Upper lobe of left lung (tissue), 6 donors: ENCODE measurements around the gene BIRC6. TPM values are rescaled to one million over a fixed set of nuclear protein-coding genes. Genes with fewer than 3 reads are reported as not detected.

Experiments used
- ATAC-seq, 2 donors: fragments of 200-7000 bp; cut with Tn5 transposase; one replicate each; pipeline ENCODE4 v1.9.1; 2022; ENCODE audit warnings: mild to moderate bottlenecking in 2 of 2, moderate library complexity in 2 of 2; ENCODE audit not compliant: low FRiP score in 2 of 2
- DNase-seq, 2 donors: peaks; one replicate each; pipeline ENCODE4 v3.0.0-alpha.2; 2019 to 2020
- H3K27ac ChIP-seq, 4 donors: fragments of 200-600 bp; sonication (generic); one replicate each; pipeline ENCODE4 v1.5.1; 2016 to 2019
- H3K27me3 ChIP-seq, 4 donors: fragments of 200-600 bp; sonication (generic); one replicate each; pipeline ENCODE4 v1.5.1; 2017 to 2019
- H3K36me3 ChIP-seq, 4 donors: fragments of 200-600 bp; sonication (generic); one replicate each; pipeline ENCODE4 v1.5.1; 2016 to 2019
- H3K4me1 ChIP-seq, 4 donors: fragments of 200-600 bp; sonication (generic); one replicate each; pipeline ENCODE4 v1.5.1; 2018 to 2019
- H3K4me3 ChIP-seq, 4 donors: fragments of 200-600 bp; sonication (generic); one replicate each; pipeline ENCODE4 v1.5.1; 2017 to 2019; ENCODE audit warnings: mild to moderate bottlenecking in 2 of 4, moderate library complexity in 1 of 4
- H3K9me3 ChIP-seq, 4 donors: fragments of 200-600 bp; sonication (generic); one replicate each; pipeline ENCODE4 v1.5.1; 2018 to 2019
- EP300 ChIP-seq, 4 donors: sonication (generic); formaldehyde crosslinking; IDR thresholded peaks; one replicate each; pipeline ENCODE4 v1.5.1; 2017; ENCODE audit warnings: antibody characterized with exemption in 4 of 4, control low read depth in 2 of 4
- POLR2A ChIP-seq, 4 donors: fragments of 450-650 bp; IDR thresholded peaks; one replicate each; pipeline ENCODE4 v1.5.1; 2016 to 2017; ENCODE audit warnings: antibody characterized with exemption in 4 of 4, mild to moderate bottlenecking in 2 of 4
- POLR2AphosphoS5 ChIP-seq, 2 donors: sonication (generic); formaldehyde crosslinking; IDR thresholded peaks; one replicate each; pipeline ENCODE4 v1.5.1; 2017; ENCODE audit warnings: antibody characterized with exemption in 2 of 2
- WGBS, 2 donors: methylation state at CpG; one replicate each; pipeline ENCODE4 v1.1.5; 2017 to 2018; 5-methylcytosine and 5-hydroxymethylcytosine counted together
- total RNA-seq, 6 donors: library from RNA; depleted of rRNA in 4 of 6; stranded (reverse); fragments of >200 nt in 4 of 6; gene quantifications; one replicate each; pipeline versions ENCODE4 v1.1.0 to v1.2.1, GENCODE V29; 2016 to 2021
- TF ChIP-seq, protein P1 (sequence below), 6 experiments: fragments of 450-650 bp in 4 of 6; fragments of 200-600 bp in 2 of 6; sonication (generic) in 2 of 6; IDR thresholded peaks; one replicate each; pipeline ENCODE4 v1.5.1; 2016 to 2019; ENCODE audit warnings: antibody characterized with exemption in 6 of 6
- donor health status: DM: no; HTN: no; CAD: no; lungs with moderate emphysema.
- donor health status: DM: no; HTN: yes; CAD: no; lungs with severe emphysema.

The BIRC6 gene
- total RNA-seq, 6 donors from 2014 or later: 60.4 to 198 (median 101) TPM

DNA sequence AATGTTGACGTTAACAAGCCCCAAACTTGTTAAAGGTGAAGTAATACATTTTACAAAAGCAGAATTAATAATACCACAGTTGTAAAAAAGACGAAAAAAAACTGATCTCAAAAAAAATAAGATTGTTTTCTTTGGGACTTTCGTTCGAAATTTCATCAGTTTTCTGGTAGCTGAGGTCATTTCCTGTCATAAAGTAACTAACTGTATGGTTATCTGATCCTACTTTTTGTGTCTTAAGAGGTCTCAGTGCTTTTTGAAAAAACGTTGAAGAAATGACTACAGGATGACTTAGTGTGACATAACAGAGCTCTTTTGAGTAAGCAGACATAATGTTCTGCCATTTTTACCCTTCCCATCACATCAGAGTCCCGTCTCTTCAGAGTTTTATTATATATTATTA lies 79.3 kb downstream of the BIRC6 start:
- DNase-seq: no peak
- no peak overlapping the region for H3K4me3 ChIP-seq
- no peak for ATAC-seq
- H3K9me3 ChIP-seq: no peaks in the 10 kb centered on the region
- peaks cover 5 to 80% (median 14%) of the 10 kb centered on the region in 4 donors for H3K36me3 ChIP-seq
- no peaks in the 10 kb centered on the region for H3K27me3 ChIP-seq
- H3K4me1 ChIP-seq: peaks cover 0 to 3% (median 0%) of the 10 kb centered on the region in 4 donors
- H3K27ac ChIP-seq: no peak overlapping the region
- TF ChIP-seq POLR2A (IDR thresholded peaks at IDR 0.05): no peak
- no peak for TF ChIP-seq POLR2AphosphoS5 (IDR thresholded peaks at IDR 0.05)
- TF ChIP-seq, protein P1, sequence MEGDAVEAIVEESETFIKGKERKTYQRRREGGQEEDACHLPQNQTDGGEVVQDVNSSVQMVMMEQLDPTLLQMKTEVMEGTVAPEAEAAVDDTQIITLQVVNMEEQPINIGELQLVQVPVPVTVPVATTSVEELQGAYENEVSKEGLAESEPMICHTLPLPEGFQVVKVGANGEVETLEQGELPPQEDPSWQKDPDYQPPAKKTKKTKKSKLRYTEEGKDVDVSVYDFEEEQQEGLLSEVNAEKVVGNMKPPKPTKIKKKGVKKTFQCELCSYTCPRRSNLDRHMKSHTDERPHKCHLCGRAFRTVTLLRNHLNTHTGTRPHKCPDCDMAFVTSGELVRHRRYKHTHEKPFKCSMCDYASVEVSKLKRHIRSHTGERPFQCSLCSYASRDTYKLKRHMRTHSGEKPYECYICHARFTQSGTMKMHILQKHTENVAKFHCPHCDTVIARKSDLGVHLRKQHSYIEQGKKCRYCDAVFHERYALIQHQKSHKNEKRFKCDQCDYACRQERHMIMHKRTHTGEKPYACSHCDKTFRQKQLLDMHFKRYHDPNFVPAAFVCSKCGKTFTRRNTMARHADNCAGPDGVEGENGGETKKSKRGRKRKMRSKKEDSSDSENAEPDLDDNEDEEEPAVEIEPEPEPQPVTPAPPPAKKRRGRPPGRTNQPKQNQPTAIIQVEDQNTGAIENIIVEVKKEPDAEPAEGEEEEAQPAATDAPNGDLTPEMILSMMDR (IDR thresholded peaks at IDR 0.05): no peak
- TF ChIP-seq EP300 (IDR thresholded peaks at IDR 0.05): no peak
- WGBS, 2 donors: 78 to 84% methylated on average over 6 of the region's 6 CpGs

DNA sequence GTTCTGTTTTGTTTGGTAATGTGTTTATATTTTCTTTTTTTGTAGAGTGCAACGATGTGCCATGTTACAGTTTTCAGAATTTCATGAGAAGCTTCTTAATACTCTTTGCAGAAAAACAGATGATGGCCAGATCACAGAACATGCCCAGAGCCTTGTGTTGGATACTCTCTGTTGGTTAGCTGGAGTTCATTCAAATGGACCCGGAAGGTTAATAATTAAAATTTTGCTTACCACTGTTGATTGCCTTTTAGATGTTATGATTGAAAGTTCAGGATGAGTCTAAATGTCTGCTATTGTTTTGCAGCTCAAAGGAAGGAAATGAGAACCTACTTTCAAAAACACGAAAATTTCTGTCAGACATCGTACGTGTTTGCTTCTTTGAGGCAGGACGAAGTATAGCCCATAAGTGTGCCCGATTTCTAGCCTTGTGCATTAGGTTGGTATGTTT lies 85.2 kb downstream of the BIRC6 start:
- Histone ChIP-seq H3K27me3 (no peaks in the 10 kb centered on the region), H3K4me1 (peaks cover 0 to 3% (median 0%) of the 10 kb centered on the region in 4 donors), H3K9me3 (no peaks in the 10 kb centered on the region), H3K36me3 (peaks cover 13 to 88% (median 35%) of the 10 kb centered on the region in 4 donors), H3K27ac (no peak overlapping the region), H3K4me3 (no peak overlapping the region)
- DNase-seq (no peak), ATAC-seq (no peak)
- no peak for TF ChIP-seq EP300 (IDR thresholded peaks at IDR 0.05)
- TF ChIP-seq, protein P1 (IDR thresholded peaks at IDR 0.05): no peak
- 67 to 77% methylated on average over 7 of the region's 7 CpGs for WGBS, 2 donors

DNA sequence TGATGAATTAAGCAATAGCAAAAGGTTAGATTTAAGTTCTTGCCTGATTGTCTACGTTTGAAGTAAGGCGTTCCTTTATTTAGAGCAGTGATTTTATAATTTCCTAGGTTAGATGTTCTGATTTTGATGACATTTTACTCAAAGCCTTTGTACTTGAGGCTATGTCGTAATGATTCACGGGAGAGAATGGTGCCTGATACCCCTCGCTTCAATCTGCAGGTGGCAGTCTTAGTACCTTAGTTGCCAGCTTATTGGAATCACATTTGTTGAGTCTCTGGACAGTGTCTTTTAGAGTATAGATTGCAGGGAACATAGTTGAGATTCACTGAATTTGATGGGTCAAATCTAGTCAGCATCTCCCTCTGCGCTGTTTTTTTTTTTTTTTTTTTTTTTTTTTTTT lies 89.5 kb downstream of the BIRC6 start:
- WGBS, 2 donors: 96% methylated on average over 6 of the region's 6 CpGs
- TF ChIP-seq EP300 (IDR thresholded peaks at IDR 0.05): no peak
- TF ChIP-seq, protein P1 (IDR thresholded peaks at IDR 0.05): no peak
- no peak for TF ChIP-seq POLR2A (IDR thresholded peaks at IDR 0.05)
- no peak for TF ChIP-seq POLR2AphosphoS5 (IDR thresholded peaks at IDR 0.05)
- Histone ChIP-seq H3K9me3 (no peaks in the 10 kb centered on the region), H3K27me3 (no peaks in the 10 kb centered on the region), H3K36me3 (peaks cover 11 to 75% (median 29%) of the 10 kb centered on the region in 4 donors), H3K27ac (no peak overlapping the region), H3K4me1 (no peaks in the 10 kb centered on the region), H3K4me3 (no peak overlapping the region)
- ATAC-seq: no peak
- no peak for DNase-seq

DNA sequence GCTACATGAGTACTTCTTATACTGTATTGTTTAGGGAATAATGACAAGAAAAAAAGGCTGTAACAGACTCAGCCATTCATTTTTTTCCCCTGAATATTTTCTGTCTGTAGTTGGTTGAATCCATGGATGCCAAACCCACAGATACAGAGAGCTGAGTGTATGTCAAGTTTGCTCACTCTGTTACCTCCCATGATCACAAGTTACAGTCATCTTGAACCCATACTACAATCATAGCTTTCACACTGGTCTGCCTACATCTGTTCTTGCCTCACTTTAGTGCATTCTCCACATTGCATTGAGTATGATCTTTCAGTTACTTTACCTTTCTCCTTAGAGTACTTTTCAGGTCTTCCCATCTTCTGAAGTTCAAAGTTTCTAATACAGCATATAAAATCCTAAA lies 94.0 kb downstream of the BIRC6 start:
- no peak for TF ChIP-seq POLR2A (IDR thresholded peaks at IDR 0.05)
- no peak for TF ChIP-seq EP300 (IDR thresholded peaks at IDR 0.05)
- TF ChIP-seq POLR2AphosphoS5 (IDR thresholded peaks at IDR 0.05): no peak
- TF ChIP-seq, protein P1 (IDR thresholded peaks at IDR 0.05): no peak
- peaks cover 0 to 42% (median 6%) of the 10 kb centered on the region in 4 donors for H3K36me3 ChIP-seq
- ATAC-seq: no peak

DNA sequence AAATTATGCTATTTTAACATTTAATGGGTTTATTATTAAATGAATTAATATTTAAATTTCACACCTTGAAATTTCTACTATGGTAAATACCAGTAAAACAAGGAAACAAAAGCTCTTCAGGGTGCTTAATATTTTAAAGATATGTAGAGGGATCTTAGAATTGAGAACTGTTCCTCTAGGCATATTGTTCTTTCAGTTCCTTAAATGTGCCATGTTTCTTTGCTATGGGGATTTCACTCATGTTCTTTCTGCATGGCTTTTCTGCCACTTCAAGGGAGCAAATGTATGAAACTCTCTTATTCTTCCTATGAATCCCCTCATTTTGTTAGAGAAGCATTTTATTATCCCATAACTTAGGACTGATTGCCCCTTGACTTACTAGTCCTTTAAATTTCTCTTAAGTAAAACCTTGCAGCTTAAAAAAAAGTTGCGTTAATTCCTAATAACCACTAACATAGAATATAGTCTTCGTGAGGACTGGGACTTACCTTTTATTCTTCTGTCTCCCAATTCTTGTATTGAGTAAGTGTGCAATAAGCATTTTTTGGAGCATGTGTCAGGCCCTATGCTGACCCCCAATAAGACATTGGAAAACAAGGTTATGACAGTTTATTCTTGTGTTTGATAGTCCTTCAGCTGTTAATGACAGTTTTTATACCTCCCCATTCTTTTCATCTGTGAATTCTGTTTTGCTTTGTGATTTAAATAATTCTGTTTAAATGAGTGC lies 95.7 kb downstream of the BIRC6 start:
- H3K27ac ChIP-seq: no peak overlapping the region
- H3K27me3 ChIP-seq: no peaks in the 10 kb centered on the region
- WGBS, 2 donors: 94 to 97% methylated on average over 2 of the region's 2 CpGs
- H3K9me3 ChIP-seq: no peaks in the 10 kb centered on the region
- no peak for TF ChIP-seq POLR2A (IDR thresholded peaks at IDR 0.05)
- TF ChIP-seq, protein P1 (IDR thresholded peaks at IDR 0.05): no peak
- peaks cover 0 to 38% (median 0%) of the 10 kb centered on the region in 4 donors for H3K36me3 ChIP-seq
- ATAC-seq (no peak), DNase-seq (no peak)
- H3K4me3 ChIP-seq: no peak overlapping the region
- H3K4me1 ChIP-seq: no peaks in the 10 kb centered on the region

More for the DNA sequence above, 94.0 kb downstream of the BIRC6 start:
- no peak for DNase-seq
- Histone ChIP-seq H3K27me3 (no peaks in the 10 kb centered on the region), H3K4me3 (no peak overlapping the region), H3K4me1 (no peaks in the 10 kb centered on the region), H3K27ac (no peak overlapping the region), H3K9me3 (no peaks in the 10 kb centered on the region)
